HG03521 (cell line): ENCODE measurements around the gene CLCA2.

Experiments
- ATAC-seq: cut with Tn5 transposase; IDR thresholded peaks from one replicate; pipeline ENCODE4 v1.9.1; 2021; ENCODE audit warnings: mild to moderate bottlenecking, moderate library complexity; ENCODE audit not compliant: unreplicated experiment

CLCA2 gene

DNA sequence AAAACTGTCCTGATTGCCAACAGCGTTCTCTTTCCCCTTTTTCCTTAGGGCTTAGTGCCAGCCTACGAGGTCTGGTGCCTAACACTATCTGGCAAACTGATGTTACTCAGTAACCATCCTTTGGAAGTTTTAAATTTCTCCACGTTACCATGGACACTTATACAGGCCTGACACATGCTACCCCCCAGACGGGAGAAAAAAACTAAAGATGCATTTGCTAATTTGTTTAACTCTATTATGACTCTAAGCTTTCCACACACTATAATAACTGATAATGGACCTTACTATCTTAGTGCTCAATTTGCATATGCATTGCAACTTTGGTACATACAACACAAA, 81.6 kb downstream of the CLCA2 start:
- no peak for ATAC-seq
